Measurements from ENCODE around the gene TUBB4B. TPM values are rescaled to one million over a fixed set of nuclear protein-coding genes. Genes with fewer than 3 reads are reported as not detected.

Gene TUBB4B
- total RNA-seq: 100 to 1,000 TPM; 223 to 390 (median 348) TPM

- peak; percentile 99 to 100 (median 100) for TF ChIP-seq POLR2AphosphoS5 (IDR thresholded peaks at IDR 0.05)
- no peak for TF ChIP-seq EP300 (IDR thresholded peaks at IDR 0.05; ENCODE audit: low read depth)
- peak; percentile 100 for TF ChIP-seq POLR2A (IDR thresholded peaks at IDR 0.05)
- TF ChIP-seq CTCF (IDR thresholded peaks at IDR 0.05): peak in 1 of 5 experiments; percentile 13
- intact Hi-C loops (cut with DNase I; ENCODE audit: low total_unique reads): no loop called here
- peaks cover 43 to 64% (median 54%) of the 10 kb centered on the region in 4 donors for H3K4me1 ChIP-seq
These were observed at the start of gene TUBB4B for GRCh38 chr9:137240841-137241489. TSS of gene TUBB4B (plus strand) at chr9:137241287. CDS start at chr9:137241361, 74 bp downstream.

GRCh38 chr9:137191691-137192447 lies 49.2 kb upstream of the TUBB4B start:
- in situ Hi-C loops (cut with MboI; ENCODE audit: low pct_ligation_motif_present in 1 of 4, low pct_unique_long_range_greater_than_20kb in 1 of 4, low sequenced_read_pairs in 3 of 4): no loop called here
- WGBS, 2 donors (ENCODE audit: low coverage in 1 of 2): 83 to 89% methylated on average over 5 to 21 of the region's 22 CpGs
- no peak overlapping the region for H3K27ac ChIP-seq
- H3K4me1 ChIP-seq: peaks cover 25 to 63% (median 55%) of the 10 kb centered on the region in 4 donors
- H3K4me3 ChIP-seq: no peak overlapping the region
- intact Hi-C loops (cut with DNase I; ENCODE audit: low total_unique reads): no loop called here
- H3K27me3 ChIP-seq: no peaks in the 10 kb centered on the region
- TF ChIP-seq POLR2AphosphoS5 (IDR thresholded peaks at IDR 0.05) (no peak), POLR2A (IDR thresholded peaks at IDR 0.05) (no peak), CTCF (IDR thresholded peaks at IDR 0.05) (no peak), EP300 (IDR thresholded peaks at IDR 0.05; ENCODE audit: low read depth) (no peak)
- DNase-seq: no peak
- no peaks in the 10 kb centered on the region for H3K9me3 ChIP-seq
- no peaks in the 10 kb centered on the region for H3K36me3 ChIP-seq

More at GRCh38 chr9:137240841-137241489, at the start of gene TUBB4B:
- 1% methylated on average over 56 of the region's 67 CpGs; no CpG with 5 or more reads in 1 of the 2 donors for WGBS, 2 donors (ENCODE audit: low coverage in 1 of 2)
- no peaks in the 10 kb centered on the region for H3K27me3 ChIP-seq
- peak within 1 kb of the TSS; percentile 67 to 95 (median 82) for H3K4me3 ChIP-seq
- H3K9me3 ChIP-seq: no peaks in the 10 kb centered on the region
- H3K27ac ChIP-seq: peak within 1 kb of the TSS; percentile 99 to 100 (median 100)
- peak; percentile 99 for DNase-seq
- peaks cover 0 to 5% (median 0%) of the 10 kb centered on the region in 4 donors for H3K36me3 ChIP-seq
- in situ Hi-C loops (cut with MboI; ENCODE audit: low pct_ligation_motif_present in 1 of 4, low pct_unique_long_range_greater_than_20kb in 1 of 4, low sequenced_read_pairs in 3 of 4): no loop called here

GRCh38 chr9:137192448-137192780 lies 48.7 kb upstream of the TUBB4B start:
- in situ Hi-C loops (cut with MboI; ENCODE audit: low pct_ligation_motif_present in 1 of 4, low pct_unique_long_range_greater_than_20kb in 1 of 4, low sequenced_read_pairs in 3 of 4) (no loop called here), intact Hi-C loops (cut with DNase I; ENCODE audit: low total_unique reads) (no loop called here)
- TF ChIP-seq POLR2AphosphoS5 (IDR thresholded peaks at IDR 0.05) (peak in 1 of 3 donors; percentile 10), POLR2A (IDR thresholded peaks at IDR 0.05) (no peak), CTCF (IDR thresholded peaks at IDR 0.05) (no peak), EP300 (IDR thresholded peaks at IDR 0.05; ENCODE audit: low read depth) (no peak)
- 73 to 86% methylated on average over 4 to 10 of the region's 10 CpGs for WGBS, 2 donors (ENCODE audit: low coverage in 1 of 2)
- peaks cover 20 to 63% (median 55%) of the 10 kb centered on the region in 4 donors for H3K4me1 ChIP-seq
- H3K27me3 ChIP-seq: no peaks in the 10 kb centered on the region
- H3K9me3 ChIP-seq: no peaks in the 10 kb centered on the region
- H3K36me3 ChIP-seq: no peaks in the 10 kb centered on the region
- DNase-seq: no peak
- H3K27ac ChIP-seq: no peak overlapping the region
- no peak overlapping the region for H3K4me3 ChIP-seq

GRCh38 chr9:137192859-137193258 lies 48.2 kb upstream of the TUBB4B start:
- intact Hi-C loops (cut with DNase I; ENCODE audit: low total_unique reads): no loop called here
- WGBS, 2 donors (ENCODE audit: low coverage in 1 of 2): 73% methylated on average over 2 of the region's 2 CpGs; no CpG with 5 or more reads in 1 of the 2 donors
- H3K27ac ChIP-seq: no peak overlapping the region

More at GRCh38 chr9:137192859-137193258, 48.2 kb upstream of the TUBB4B start:
- DNase-seq: no peak
- in situ Hi-C loops (cut with MboI; ENCODE audit: low pct_ligation_motif_present in 1 of 4, low pct_unique_long_range_greater_than_20kb in 1 of 4, low sequenced_read_pairs in 3 of 4): no loop called here
- Histone ChIP-seq H3K4me1 (peaks cover 20 to 63% (median 54%) of the 10 kb centered on the region in 4 donors), H3K4me3 (no peak overlapping the region), H3K27me3 (no peaks in the 10 kb centered on the region), H3K9me3 (no peaks in the 10 kb centered on the region), H3K36me3 (no peaks in the 10 kb centered on the region)
- TF ChIP-seq POLR2A (IDR thresholded peaks at IDR 0.05) (no peak), EP300 (IDR thresholded peaks at IDR 0.05; ENCODE audit: low read depth) (no peak), CTCF (IDR thresholded peaks at IDR 0.05) (no peak)
